ENCODE results near the gene CHPF. TPM values are rescaled to one million over a fixed set of nuclear protein-coding genes. Genes with fewer than 3 reads are reported as not detected.

The CHPF gene
- total and polyA plus RNA-seq, 11 donors, result 74.1 to 209 (median 138) TPM

DNA sequence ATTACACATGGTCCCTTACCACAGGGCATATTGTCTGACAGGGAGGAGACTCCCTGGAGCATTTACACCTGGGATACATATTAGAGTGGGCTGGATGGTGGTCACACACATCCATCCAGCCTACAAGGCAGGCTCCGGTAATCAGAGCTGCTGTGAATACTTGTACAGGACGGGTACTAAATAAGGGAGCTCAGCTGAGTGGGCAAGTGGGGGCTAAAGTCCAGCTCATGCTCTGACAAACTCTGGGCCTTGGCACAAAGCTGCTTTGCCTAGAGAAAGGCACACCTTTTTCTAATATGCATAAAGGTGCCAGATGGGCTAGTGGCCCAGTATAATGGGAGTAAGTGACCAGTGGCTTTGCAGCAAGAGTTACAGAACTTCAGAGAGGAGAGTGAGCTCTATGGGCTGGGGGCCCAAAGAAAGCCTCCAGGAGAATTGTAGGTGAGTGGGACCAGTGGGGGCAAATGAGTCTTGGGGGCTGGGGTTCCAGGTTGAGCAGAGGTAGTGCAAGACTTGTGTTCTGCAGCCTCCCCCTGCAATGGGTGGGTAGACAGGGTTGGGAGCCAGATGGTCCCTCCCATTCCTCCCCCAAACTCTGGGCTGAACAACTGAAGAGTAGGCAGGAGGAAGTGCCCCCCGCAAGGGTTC is 1.8 kb upstream of the CHPF start:
- intact Hi-C loops (cut with DNase I), result loop anchor here in 1 of 10 donors (10.0 kb wide), 1 partner anchor 99 kb away; no protein-coding TSS in a partner anchor
- peaks cover 0 to 21% (median 0%) of the 10 kb centered on the region in 9 donors for H3K27me3 ChIP-seq

DNA sequence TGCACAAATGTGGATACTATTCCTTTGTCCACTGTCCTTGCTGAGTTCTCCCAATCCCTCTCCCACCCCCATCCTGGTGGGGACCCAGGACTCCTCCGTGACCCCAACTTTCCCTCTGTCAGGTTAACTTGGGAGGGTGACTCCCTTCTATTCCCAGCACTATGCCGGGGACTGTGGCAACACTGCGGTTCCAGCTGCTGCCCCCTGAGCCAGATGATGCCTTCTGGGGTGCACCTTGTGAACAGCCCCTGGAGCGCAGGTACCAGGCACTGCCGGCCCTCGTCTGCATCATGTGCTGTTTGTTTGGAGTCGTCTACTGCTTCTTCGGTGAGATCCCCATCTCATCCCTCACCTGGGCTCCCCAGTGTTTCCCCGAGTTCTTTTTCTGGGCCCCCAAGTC is 958 bp upstream of the CHPF start:
- 49 to 54% (median 49%) methylated on average over 9 of the region's 9 CpGs for WGBS, 4 donors
- intact Hi-C loops (cut with DNase I), result loop anchor here in 7 of 10 donors (5.0 to 10.0 kb wide), 5 partner anchors 53 to 148 kb away; partner anchors contain the start of gene STK11IP (in 1 of the 7)
- no peak for TF ChIP-seq CTCF (IDR thresholded peaks at IDR 0.05)
- no peak for TF ChIP-seq POLR2A (IDR thresholded peaks at IDR 0.05)
- DNase-seq (no peak), ATAC-seq (no peak)
- peak overlapping the region in 8 of 12 donors; percentile 81 to 97 (median 89) for H3K27ac ChIP-seq
- H3K4me1 ChIP-seq, result peaks cover 0 to 35% (median 24%) of the 10 kb centered on the region in 12 donors
- peaks cover 0 to 21% (median 0%) of the 10 kb centered on the region in 9 donors for H3K27me3 ChIP-seq
- no peaks in the 10 kb centered on the region for H3K9me3 ChIP-seq
- H3K4me3 ChIP-seq, result peak overlapping the region in 10 of 12 donors; percentile 57 to 92 (median 78)
- H3K36me3 ChIP-seq, result peaks cover 0 to 22% (median 18%) of the 10 kb centered on the region in 9 donors

More for the DNA sequence above, 1.8 kb upstream of the CHPF start:
- H3K4me3 ChIP-seq, result no peak overlapping the region
- H3K27ac ChIP-seq, result no peak overlapping the region
- peaks cover 0 to 35% (median 24%) of the 10 kb centered on the region in 12 donors for H3K4me1 ChIP-seq
- no peaks in the 10 kb centered on the region for H3K9me3 ChIP-seq
- WGBS, 4 donors, result 71 to 88% (median 83%) methylated on average over 3 of the region's 3 CpGs
- ATAC-seq (no peak), DNase-seq (no peak)
- peaks cover 0 to 16% (median 12%) of the 10 kb centered on the region in 9 donors for H3K36me3 ChIP-seq
- TF ChIP-seq CTCF (IDR thresholded peaks at IDR 0.05) (no peak), POLR2A (IDR thresholded peaks at IDR 0.05) (no peak)

- Histone ChIP-seq H3K27ac (peak overlapping the region; percentile 43 to 97 (median 88)), H3K36me3 (peaks cover 0 to 32% (median 27%) of the 10 kb centered on the region in 9 donors), H3K4me3 (peak overlapping the region; percentile 46 to 92 (median 73)), H3K4me1 (peaks cover 0 to 43% (median 28%) of the 10 kb centered on the region in 12 donors), H3K27me3 (peaks cover 0 to 21% (median 0%) of the 10 kb centered on the region in 9 donors), H3K9me3 (no peaks in the 10 kb centered on the region)
- TF ChIP-seq POLR2A (IDR thresholded peaks at IDR 0.05), result no peak
- TF ChIP-seq CTCF (IDR thresholded peaks at IDR 0.05), result no peak
- 0 to 1% (median 0%) methylated on average over 32 to 66 of the region's 66 CpGs for WGBS, 4 donors
- peak in 2 of 5 donors; percentile 42 to 80 for DNase-seq
- ATAC-seq, result peak in 3 of 4 donors; percentile 0 to 36 (median 28)
- intact Hi-C loops (cut with DNase I), result loop anchor here (1.0 to 10.0 kb wide), 12 partner anchors 54 to 149 kb away; partner anchors contain the start of gene STK11IP (in 1 of the 10)
These were observed 546 bp downstream of the CHPF start for GRCh38 chr2:219542931-219543595.
